K562 (cell line): ENCODE measurements around the gene DBNDD1. TPM values are rescaled to one million over a fixed set of nuclear protein-coding genes. Genes with fewer than 3 reads are reported as not detected.

Experiments used
- CBX3 ChIP-seq, 2 experiments: IDR thresholded peaks; 1 replicate in 1 of 2; 2 replicates in 1 of 2; pipeline ENCODE4 v1.6.1; 2012; ENCODE audit warnings: inconsistent platforms in 2 of 2, low read length in 2 of 2, borderline replicate concordance in 1 of 2, control low read depth in 1 of 2
- KDM1A ChIP-seq, 2 experiments: fragments of 450-650 bp; IDR thresholded peaks; 2 replicates each; pipeline ENCODE4 v1.6.1; 2016; ENCODE audit warnings: mild to moderate bottlenecking in 2 of 2
- PCBP2 ChIP-seq: fragments of 200-400 bp; formaldehyde crosslinking; IDR thresholded peaks from 2 replicates; pipeline ENCODE4 v1.6.1; 2018; ENCODE audit warnings: low read length, low read depth, mild to moderate bottlenecking, moderate library complexity; ENCODE audit not compliant: poor library complexity, severe bottlenecking
- POLR3A ChIP-seq: IDR thresholded peaks from 2 replicates; pipeline ENCODE4 v1.6.1; 2011; ENCODE audit warnings: borderline replicate concordance, mild to moderate bottlenecking, moderate library complexity; ENCODE audit not compliant: insufficient read length, insufficient read depth; ENCODE audit errors: extremely low read depth
- RBBP5 ChIP-seq: fragments of 200-600 bp; sonication (generic); IDR thresholded peaks from 2 replicates; pipeline ENCODE4 v1.6.1; 2012; ENCODE audit warnings: borderline replicate concordance, mild to moderate bottlenecking, low read length, control low read depth, inconsistent platforms; ENCODE audit not compliant: insufficient read depth, poor library complexity, severe bottlenecking
- RBM17 ChIP-seq: fragments of 200-400 bp; formaldehyde crosslinking; IDR thresholded peaks from 2 replicates; pipeline ENCODE4 v1.6.1; 2017; ENCODE audit warnings: low read depth, mild to moderate bottlenecking, low read length, borderline replicate concordance
- TAL1 ChIP-seq: fragments of 450-650 bp; IDR thresholded peaks from 2 replicates; pipeline ENCODE4 v1.6.1; 2016; ENCODE audit warnings: mild to moderate bottlenecking
- USF2 ChIP-seq: sonication (generic); formaldehyde crosslinking; IDR thresholded peaks from 2 replicates; pipeline ENCODE4 v1.5.0; 2020; ENCODE audit warnings: missing genetic modification reagents
- YY1 ChIP-seq, 3 experiments: IDR thresholded peaks; 2 replicates each; pipeline ENCODE4 v1.6.1; 2011; ENCODE audit warnings: low read length in 2 of 3, mild to moderate bottlenecking in 2 of 3, moderate library complexity in 2 of 3, borderline replicate concordance in 1 of 3, control low read depth in 1 of 3, low read depth in 1 of 3; ENCODE audit not compliant: insufficient read depth in 3 of 3, insufficient replicate concordance in 2 of 3, control insufficient read depth in 1 of 3, insufficient read length in 1 of 3; ENCODE audit errors: extremely low read depth in 1 of 3
- ZNF174 ChIP-seq: fragments of 250-450 bp; sonication (Bioruptor Pico); IDR thresholded peaks from 2 replicates; pipeline ENCODE4 v1.4.0; 2020; ENCODE audit warnings: mild to moderate bottlenecking
- polyA plus RNA-seq, 8 experiments: library from polyadenylated mRNA; depleted of rRNA in 4 of 8; stranded (reverse) in 5 of 8; unstranded in 3 of 8; fragments of >200 nt; fragmentation: Nextera tagmentation in 2 of 8; fragmentation: Illumina TruSeq in 1 of 8; extraction: Ambion mirVana in 2 of 8; extraction: Trizol in 1 of 8; gene quantifications; 2 replicates each; pipeline versions ENCODE4 v1.2.1 to v1.2.3, GENCODE V29; 2011 to 2014; ENCODE audit warnings: inconsistent platforms in 1 of 8, missing spikeins in 1 of 8
- total RNA-seq, 7 experiments: library from RNA; depleted of rRNA in 6 of 7; stranded (reverse); fragments of >200 nt in 6 of 7; fragmentation: Illumina TruSeq in 2 of 7; extraction: Trizol in 2 of 7; gene quantifications; 2 replicates each; pipeline versions ENCODE4 v1.2.1 to v1.2.3, GENCODE V29; 2011 to 2021; ENCODE audit warnings: low replicate concordance in 1 of 7
- TF ChIP-seq, protein P1 (sequence below): IDR thresholded peaks from 2 replicates; pipeline ENCODE4 v1.6.1; 2014; ENCODE audit warnings: antibody characterized with exemption
- TF ChIP-seq, protein P2 (sequence below): fragments of 450-650 bp; IDR thresholded peaks from 2 replicates; pipeline ENCODE4 v1.6.1; 2017; ENCODE audit warnings: antibody characterized with exemption
- TF ChIP-seq, protein P3 (sequence below), 2 experiments: IDR thresholded peaks in 1 of 2; conservative IDR thresholded peaks in 1 of 2; 2 replicates each; pipeline ENCODE4 v1.6.1; 2016; ENCODE audit warnings: low read depth in 2 of 2, mild to moderate bottlenecking in 1 of 2, missing compliant biosample characterization in 1 of 2, missing genetic modification characterization in 1 of 2, moderate library complexity in 1 of 2

The DBNDD1 gene
- total and polyA plus RNA-seq, 9 of the 15 experiments (the other 6 are each of a cell fraction or from before 2014, with no cell fraction given): 0.55 to 13.0 (median 5.8) TPM

- no peak for TF ChIP-seq RBBP5
- TF ChIP-seq, protein P1, sequence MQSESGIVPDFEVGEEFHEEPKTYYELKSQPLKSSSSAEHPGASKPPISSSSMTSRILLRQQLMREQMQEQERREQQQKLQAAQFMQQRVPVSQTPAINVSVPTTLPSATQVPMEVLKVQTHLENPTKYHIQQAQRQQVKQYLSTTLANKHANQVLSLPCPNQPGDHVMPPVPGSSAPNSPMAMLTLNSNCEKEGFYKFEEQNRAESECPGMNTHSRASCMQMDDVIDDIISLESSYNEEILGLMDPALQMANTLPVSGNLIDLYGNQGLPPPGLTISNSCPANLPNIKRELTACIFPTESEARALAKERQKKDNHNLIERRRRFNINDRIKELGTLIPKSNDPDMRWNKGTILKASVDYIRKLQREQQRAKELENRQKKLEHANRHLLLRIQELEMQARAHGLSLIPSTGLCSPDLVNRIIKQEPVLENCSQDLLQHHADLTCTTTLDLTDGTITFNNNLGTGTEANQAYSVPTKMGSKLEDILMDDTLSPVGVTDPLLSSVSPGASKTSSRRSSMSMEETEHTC: no peak
- TF ChIP-seq PCBP2: no peak
- peak; percentile 50 for TF ChIP-seq USF2 (CRISPR knock-in tag)
- peak; percentile 66 to 89 for TF ChIP-seq KDM1A (IDR thresholded peaks at IDR 0.05)
- TF ChIP-seq RBM17: no peak
- TF ChIP-seq CBX3 (IDR thresholded peaks at IDR 0.05; ENCODE audit: borderline replicate concordance in 1 of 2, low read length in 2 of 2): peak in 1 of 2 experiments; percentile 80; a peak in 1 of 3 replicates
- TF ChIP-seq, protein P2, sequence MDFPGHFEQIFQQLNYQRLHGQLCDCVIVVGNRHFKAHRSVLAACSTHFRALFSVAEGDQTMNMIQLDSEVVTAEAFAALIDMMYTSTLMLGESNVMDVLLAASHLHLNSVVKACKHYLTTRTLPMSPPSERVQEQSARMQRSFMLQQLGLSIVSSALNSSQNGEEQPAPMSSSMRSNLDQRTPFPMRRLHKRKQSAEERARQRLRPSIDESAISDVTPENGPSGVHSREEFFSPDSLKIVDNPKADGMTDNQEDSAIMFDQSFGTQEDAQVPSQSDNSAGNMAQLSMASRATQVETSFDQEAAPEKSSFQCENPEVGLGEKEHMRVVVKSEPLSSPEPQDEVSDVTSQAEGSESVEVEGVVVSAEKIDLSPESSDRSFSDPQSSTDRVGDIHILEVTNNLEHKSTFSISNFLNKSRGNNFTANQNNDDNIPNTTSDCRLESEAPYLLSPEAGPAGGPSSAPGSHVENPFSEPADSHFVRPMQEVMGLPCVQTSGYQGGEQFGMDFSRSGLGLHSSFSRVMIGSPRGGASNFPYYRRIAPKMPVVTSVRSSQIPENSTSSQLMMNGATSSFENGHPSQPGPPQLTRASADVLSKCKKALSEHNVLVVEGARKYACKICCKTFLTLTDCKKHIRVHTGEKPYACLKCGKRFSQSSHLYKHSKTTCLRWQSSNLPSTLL: no peak
- TF ChIP-seq YY1 (IDR thresholded peaks at IDR 0.05; ENCODE audit: borderline replicate concordance in 1 of 3, control insufficient read depth in 1 of 3, extremely low read depth in 1 of 3, insufficient read depth in 3 of 3, insufficient read length in 1 of 3, insufficient replicate concordance in 2 of 3, low read depth in 1 of 3, low read length in 2 of 3): no peak
- no peak for TF ChIP-seq ZNF174 (CRISPR knock-in tag)
- no peak for TF ChIP-seq POLR3A
- TF ChIP-seq, protein P3, sequence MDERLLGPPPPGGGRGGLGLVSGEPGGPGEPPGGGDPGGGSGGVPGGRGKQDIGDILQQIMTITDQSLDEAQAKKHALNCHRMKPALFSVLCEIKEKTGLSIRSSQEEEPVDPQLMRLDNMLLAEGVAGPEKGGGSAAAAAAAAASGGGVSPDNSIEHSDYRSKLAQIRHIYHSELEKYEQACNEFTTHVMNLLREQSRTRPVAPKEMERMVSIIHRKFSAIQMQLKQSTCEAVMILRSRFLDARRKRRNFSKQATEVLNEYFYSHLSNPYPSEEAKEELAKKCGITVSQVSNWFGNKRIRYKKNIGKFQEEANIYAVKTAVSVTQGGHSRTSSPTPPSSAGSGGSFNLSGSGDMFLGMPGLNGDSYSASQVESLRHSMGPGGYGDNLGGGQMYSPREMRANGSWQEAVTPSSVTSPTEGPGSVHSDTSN (CRISPR knock-in tag; IDR thresholded peaks at IDR 0.05; ENCODE audit: low read depth): no peak
- TF ChIP-seq, protein P3 (tag; conservative IDR thresholded peaks at IDR 0.05; ENCODE audit: low read depth): no peak
- no peak for TF ChIP-seq TAL1
Observed at GRCh38 chr16:90047714-90048346, 28.6 kb upstream of the DBNDD1 start (continued).
